HepG2 (cell line): ENCODE measurements around the gene JUND. TPM values are rescaled to one million over a fixed set of nuclear protein-coding genes. Genes with fewer than 3 reads are reported as not detected.

Experiments
- ADNP ChIP-seq: sonication (generic); formaldehyde crosslinking; IDR thresholded peaks from 2 replicates; pipeline ENCODE4 v1.4.0; 2020; ENCODE audit warnings: missing genetic modification reagents
- NFE2 ChIP-seq: sonication (generic); formaldehyde crosslinking; IDR thresholded peaks from 2 replicates; pipeline ENCODE4 v1.4.0; 2020; ENCODE audit warnings: missing genetic modification reagents
- PHF8 ChIP-seq: sonication (generic); formaldehyde crosslinking; IDR thresholded peaks from 2 replicates; pipeline ENCODE4 v1.5.0; 2020; ENCODE audit warnings: missing genetic modification reagents
- ZNF33A ChIP-seq: sonication (generic); formaldehyde crosslinking; IDR thresholded peaks from 2 replicates; pipeline ENCODE4 v1.5.1; 2020; ENCODE audit warnings: missing genetic modification reagents, mild to moderate bottlenecking, moderate library complexity, borderline replicate concordance
- polyA plus RNA-seq, 8 experiments: library from polyadenylated mRNA; depleted of rRNA in 3 of 8; stranded (reverse) in 7 of 8; unstranded in 1 of 8; fragments of >200 nt; fragmentation: Illumina TruSeq in 4 of 8; extraction: Trizol in 4 of 8; gene quantifications; 2 replicates each; pipeline versions ENCODE4 v1.2.1 to v1.2.3, GENCODE V29; 2011 to 2016; ENCODE audit warnings: low read depth in 4 of 8, missing spikeins in 1 of 8, mixed read lengths in 1 of 8; ENCODE audit not compliant: insufficient read depth in 1 of 8
- total RNA-seq, 5 experiments: library from RNA; depleted of rRNA; stranded (reverse); fragments of >200 nt; fragmentation: Illumina TruSeq; extraction: Trizol; gene quantifications; 2 replicates each; pipeline ENCODE4 v1.2.3, GENCODE V29; 2016; ENCODE audit warnings: low read depth in 1 of 5
- TF ChIP-seq, protein P1 (sequence below): IDR thresholded peaks from 2 replicates; pipeline ENCODE4 v1.6.1; 2016; ENCODE audit warnings: low read depth
- TF ChIP-seq, protein P2 (sequence below): sonication (generic); formaldehyde crosslinking; IDR thresholded peaks from 2 replicates; pipeline ENCODE4 v1.4.0; 2020; ENCODE audit warnings: missing genetic modification reagents

The JUND gene
- total and polyA plus RNA-seq, 2 of the 13 experiments (the other 11 are each of a cell fraction or from before 2014, with no cell fraction given) = 41.2 to 59.8 TPM

- TF ChIP-seq, protein P1, sequence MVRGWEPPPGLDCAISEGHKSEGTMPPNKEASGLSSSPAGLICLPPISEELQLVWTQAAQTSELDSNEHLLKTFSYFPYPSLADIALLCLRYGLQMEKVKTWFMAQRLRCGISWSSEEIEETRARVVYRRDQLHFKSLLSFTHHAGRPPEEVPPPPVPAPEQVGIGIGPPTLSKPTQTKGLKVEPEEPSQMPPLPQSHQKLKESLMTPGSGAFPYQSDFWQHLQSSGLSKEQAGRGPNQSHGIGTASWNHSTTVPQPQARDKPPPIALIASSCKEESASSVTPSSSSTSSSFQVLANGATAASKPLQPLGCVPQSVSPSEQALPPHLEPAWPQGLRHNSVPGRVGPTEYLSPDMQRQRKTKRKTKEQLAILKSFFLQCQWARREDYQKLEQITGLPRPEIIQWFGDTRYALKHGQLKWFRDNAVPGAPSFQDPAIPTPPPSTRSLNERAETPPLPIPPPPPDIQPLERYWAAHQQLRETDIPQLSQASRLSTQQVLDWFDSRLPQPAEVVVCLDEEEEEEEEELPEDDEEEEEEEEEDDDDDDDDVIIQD (CRISPR knock-in tag) = no peak
- TF ChIP-seq ADNP (CRISPR knock-in tag) = 0 out of 2 replicates have a peak, but pooled peaks have one; percentile 17
- TF ChIP-seq, protein P2, sequence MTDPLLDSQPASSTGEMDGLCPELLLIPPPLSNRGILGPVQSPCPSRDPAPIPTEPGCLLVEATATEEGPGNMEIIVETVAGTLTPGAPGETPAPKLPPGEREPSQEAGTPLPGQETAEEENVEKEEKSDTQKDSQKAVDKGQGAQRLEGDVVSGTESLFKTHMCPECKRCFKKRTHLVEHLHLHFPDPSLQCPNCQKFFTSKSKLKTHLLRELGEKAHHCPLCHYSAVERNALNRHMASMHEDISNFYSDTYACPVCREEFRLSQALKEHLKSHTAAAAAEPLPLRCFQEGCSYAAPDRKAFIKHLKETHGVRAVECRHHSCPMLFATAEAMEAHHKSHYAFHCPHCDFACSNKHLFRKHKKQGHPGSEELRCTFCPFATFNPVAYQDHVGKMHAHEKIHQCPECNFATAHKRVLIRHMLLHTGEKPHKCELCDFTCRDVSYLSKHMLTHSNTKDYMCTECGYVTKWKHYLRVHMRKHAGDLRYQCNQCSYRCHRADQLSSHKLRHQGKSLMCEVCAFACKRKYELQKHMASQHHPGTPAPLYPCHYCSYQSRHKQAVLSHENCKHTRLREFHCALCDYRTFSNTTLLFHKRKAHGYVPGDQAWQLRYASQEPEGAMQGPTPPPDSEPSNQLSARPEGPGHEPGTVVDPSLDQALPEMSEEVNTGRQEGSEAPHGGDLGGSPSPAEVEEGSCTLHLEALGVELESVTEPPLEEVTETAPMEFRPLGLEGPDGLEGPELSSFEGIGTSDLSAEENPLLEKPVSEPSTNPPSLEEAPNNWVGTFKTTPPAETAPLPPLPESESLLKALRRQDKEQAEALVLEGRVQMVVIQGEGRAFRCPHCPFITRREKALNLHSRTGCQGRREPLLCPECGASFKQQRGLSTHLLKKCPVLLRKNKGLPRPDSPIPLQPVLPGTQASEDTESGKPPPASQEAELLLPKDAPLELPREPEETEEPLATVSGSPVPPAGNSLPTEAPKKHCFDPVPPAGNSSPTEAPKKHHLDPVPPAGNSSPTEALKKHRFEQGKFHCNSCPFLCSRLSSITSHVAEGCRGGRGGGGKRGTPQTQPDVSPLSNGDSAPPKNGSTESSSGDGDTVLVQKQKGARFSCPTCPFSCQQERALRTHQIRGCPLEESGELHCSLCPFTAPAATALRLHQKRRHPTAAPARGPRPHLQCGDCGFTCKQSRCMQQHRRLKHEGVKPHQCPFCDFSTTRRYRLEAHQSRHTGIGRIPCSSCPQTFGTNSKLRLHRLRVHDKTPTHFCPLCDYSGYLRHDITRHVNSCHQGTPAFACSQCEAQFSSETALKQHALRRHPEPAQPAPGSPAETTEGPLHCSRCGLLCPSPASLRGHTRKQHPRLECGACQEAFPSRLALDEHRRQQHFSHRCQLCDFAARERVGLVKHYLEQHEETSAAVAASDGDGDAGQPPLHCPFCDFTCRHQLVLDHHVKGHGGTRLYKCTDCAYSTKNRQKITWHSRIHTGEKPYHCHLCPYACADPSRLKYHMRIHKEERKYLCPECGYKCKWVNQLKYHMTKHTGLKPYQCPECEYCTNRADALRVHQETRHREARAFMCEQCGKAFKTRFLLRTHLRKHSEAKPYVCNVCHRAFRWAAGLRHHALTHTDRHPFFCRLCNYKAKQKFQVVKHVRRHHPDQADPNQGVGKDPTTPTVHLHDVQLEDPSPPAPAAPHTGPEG (CRISPR knock-in tag) = no peak
- TF ChIP-seq NFE2 = no peak
- no peak for TF ChIP-seq ZNF33A (CRISPR knock-in tag)
- TF ChIP-seq PHF8 (CRISPR knock-in tag) = 0 out of 2 replicates have a peak, but pooled peaks have one; percentile 19
These were observed 19.7 kb upstream of the JUND start (continued) for GRCh38 chr19:18300930-18301717.
